Epithelial cell of proximal tubule (primary cell): Measurements from ENCODE around the gene HMGCR. TPM values are rescaled to one million over a fixed set of nuclear protein-coding genes. Genes with fewer than 3 reads are reported as not detected.
"Not testable (repeated sequence)": the region's sequence is repeated elsewhere in the genome, so short reads cannot be mapped to it uniquely, and the experiment has no call there.

Experiments used
- DNase-seq: peaks from one replicate; pipeline ENCODE4 v3.0.0-alpha.2; 2011; ENCODE audit warnings: low read depth
- H3K4me3 ChIP-seq: 2 replicates; pipeline ENCODE4 v1.5.1; 2011; ENCODE audit warnings: low read depth, mild to moderate bottlenecking, low read length
- total RNA-seq: library from RNA; depleted of rRNA; stranded (reverse); fragments of >200 nt; gene quantifications from 2 replicates; pipeline ENCODE4 v1.2.3, GENCODE V29; 2015
- TF ChIP-seq, protein P1 (sequence below): conservative IDR thresholded peaks from 2 replicates; pipeline ENCODE4 v1.5.1; 2012; ENCODE audit warnings: low read depth, mild to moderate bottlenecking, low read length

HMGCR gene
- total RNA-seq, 1 donor from 2014 or later, result 43.9 TPM

DNA sequence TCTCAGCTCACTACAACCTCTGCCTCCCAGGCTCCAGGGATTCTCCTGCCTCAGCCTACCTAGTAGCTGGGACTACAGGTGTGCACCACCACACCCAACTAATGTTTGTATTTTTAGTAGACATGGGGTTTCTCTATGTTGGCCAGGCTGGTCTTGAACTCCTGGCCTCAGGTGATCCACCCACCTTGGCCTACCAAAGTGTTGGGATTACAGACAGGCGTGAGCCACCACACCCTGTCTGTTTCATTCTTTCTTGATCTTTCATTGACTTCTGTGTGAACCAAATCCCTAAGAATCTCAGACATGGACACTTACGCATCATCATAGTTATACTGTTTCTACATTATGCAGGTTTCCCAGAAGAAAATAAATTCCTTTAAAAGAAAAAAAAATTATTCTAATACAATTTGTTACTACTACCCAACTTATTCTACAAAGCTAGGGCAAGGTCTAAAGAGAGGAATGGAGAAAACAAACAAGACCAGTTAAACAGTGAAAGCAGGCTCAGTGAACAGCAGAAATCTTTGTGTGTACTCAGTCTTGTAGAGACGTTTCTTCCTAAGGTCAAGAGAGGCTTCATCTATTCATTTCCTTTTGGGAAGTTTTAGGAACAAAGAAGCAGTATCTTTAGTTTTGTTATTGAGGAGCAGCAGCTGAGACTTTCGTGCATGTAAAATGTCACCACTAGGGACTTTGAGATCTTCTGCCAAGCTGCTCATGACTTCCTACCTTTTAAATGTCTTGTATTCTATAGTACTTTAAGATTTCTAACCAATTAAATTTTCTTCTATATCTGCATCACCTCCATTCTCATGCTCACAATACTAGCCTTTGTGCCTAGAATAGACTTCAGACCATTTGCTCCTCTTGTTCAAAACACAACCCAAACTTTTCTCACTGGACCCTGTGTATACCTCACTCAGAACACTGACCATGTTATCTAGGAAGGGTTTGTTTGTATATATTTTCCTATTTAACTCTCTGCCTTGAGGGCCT, 5.6 kb upstream of the HMGCR start:
- no peak for DNase-seq
- no peak overlapping the region for H3K4me3 ChIP-seq
- TF ChIP-seq, protein P1, sequence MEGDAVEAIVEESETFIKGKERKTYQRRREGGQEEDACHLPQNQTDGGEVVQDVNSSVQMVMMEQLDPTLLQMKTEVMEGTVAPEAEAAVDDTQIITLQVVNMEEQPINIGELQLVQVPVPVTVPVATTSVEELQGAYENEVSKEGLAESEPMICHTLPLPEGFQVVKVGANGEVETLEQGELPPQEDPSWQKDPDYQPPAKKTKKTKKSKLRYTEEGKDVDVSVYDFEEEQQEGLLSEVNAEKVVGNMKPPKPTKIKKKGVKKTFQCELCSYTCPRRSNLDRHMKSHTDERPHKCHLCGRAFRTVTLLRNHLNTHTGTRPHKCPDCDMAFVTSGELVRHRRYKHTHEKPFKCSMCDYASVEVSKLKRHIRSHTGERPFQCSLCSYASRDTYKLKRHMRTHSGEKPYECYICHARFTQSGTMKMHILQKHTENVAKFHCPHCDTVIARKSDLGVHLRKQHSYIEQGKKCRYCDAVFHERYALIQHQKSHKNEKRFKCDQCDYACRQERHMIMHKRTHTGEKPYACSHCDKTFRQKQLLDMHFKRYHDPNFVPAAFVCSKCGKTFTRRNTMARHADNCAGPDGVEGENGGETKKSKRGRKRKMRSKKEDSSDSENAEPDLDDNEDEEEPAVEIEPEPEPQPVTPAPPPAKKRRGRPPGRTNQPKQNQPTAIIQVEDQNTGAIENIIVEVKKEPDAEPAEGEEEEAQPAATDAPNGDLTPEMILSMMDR, result peak; percentile 25

DNA sequence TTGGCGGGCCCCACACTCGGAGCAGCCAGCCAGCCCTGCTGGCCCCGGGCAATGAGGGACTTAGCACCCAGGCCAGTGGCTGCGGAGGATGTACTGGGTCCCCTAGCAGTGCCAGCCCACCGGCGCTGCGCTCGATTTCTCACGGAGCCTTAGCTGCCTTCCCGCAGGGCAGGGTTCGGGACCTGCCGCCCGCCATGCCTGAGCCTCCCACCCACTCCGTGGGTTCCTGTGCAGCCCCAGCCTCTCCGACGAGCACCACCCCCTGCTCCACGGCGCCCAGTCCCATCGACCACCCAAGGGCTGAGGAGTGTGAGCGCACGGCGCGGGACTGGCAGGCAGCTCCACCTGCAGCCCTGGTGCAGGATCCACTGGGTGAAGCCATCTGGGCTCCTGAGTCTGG, 3.3 kb upstream of the HMGCR start:
- not testable (repeated sequence) for H3K4me3 ChIP-seq, DNase-seq

DNA sequence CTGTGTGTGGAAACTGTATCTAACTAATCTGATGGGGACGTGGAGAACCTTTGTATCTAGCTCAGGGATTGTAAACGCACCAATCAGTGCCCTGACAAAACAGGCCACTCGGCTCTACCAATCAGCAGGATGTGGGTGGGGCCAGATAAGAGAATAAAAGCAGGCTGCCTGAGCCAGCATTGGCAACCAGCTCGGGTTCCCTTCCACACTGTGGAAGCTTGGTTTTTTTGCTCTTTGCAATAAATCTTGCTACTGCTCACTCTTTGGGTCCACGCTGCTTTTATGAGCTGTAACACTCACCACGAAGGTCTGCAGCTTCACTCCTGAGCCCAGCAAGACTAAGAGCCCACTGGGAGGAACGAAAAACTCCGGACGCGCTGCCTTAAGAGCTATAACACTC, 2.6 kb upstream of the HMGCR start:
- DNase-seq, H3K4me3 ChIP-seq: not testable (repeated sequence)

DNA sequence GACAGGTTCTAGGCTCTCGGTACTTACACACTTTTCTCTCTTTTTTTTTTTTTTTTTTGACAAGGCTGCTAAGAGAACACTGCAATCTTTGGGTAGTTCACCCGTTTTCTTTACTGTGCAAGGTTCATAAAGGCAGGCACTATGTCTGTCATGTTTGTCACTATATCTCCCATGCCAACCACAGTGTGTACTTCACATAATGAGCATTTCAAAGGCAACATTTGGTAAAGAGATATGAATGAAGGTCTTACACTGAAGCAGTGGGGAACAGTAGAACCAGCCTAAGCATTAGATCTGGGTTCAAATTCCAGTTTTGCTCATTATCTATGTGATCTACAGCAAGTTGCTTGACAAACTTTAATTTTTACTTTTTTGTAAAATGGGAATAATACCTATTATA, 1.5 kb upstream of the HMGCR start:
- TF ChIP-seq, protein P1, result no peak
- DNase-seq, result no peak
- H3K4me3 ChIP-seq, result no peak overlapping the region

DNA sequence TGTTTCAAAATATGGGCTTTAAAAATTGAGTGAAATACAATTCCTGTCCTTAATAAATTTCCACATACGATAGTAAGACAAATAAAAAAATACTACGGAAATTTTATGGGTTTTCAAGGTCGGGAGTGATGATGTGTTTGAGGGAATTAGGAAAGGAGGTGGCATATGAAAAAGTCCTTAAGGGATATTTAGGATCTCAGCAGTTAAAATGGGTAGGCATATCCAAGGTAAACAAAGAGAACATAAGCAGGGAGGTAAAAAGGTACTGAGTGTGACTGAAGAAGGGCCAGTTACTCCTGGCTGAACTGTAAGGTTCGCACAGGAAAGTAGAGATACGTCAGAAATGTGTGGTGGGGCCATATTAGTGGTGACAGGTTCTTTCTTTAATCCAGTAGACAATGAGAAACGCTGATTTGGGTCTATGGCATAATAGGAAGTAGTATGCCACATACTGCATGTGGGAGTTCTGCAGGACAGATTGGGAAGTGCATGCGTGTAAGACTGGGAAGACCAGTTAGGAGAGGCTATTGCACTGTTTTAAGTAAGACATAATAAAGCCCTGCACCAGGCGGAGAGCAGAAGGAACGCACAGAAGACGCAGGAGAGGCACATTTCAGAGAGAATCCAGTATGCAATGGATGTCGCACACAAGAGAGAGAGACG, 937 bp upstream of the HMGCR start:
- TF ChIP-seq, protein P1, result peak; percentile 46
- peak overlapping the region; percentile 93 for H3K4me3 ChIP-seq

DNA sequence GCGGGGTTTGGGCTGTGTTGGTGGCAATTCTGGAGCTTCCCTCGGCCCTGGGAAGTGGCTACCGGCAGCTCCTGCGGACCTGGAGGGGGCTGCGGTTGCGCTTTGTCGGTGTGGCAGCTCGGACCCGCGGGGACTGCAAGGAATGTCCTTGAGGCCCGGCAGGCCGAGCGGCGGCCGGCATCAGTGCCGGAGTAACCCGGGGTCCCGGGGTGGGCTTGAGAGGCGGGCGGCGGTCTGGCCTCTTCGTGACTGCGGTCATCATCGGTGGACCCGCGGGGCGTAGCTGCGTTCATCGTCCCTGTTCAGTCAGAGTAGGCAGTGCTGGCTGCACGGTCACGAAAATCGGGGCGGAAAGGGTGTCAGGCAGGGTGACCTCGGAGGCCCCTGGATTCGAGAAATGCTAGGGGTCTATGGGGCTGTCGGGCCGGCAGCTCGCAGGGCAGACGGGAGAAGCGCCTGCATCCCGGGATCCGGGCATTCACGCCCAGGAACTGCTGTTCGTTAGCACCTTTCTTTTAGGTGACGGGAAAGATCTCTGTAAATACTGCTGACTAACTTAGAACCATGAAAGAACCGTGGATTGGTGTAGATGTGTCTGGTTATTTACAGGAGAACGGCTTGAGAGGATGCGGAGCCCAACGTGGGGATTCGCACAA, 474 bp downstream of the HMGCR start:
- DNase-seq, result no peak
- peak overlapping the region; percentile 93 for H3K4me3 ChIP-seq
- TF ChIP-seq, protein P1, result no peak

More for the DNA sequence above, 937 bp upstream of the HMGCR start:
- DNase-seq, result peak; percentile 65

DNA sequence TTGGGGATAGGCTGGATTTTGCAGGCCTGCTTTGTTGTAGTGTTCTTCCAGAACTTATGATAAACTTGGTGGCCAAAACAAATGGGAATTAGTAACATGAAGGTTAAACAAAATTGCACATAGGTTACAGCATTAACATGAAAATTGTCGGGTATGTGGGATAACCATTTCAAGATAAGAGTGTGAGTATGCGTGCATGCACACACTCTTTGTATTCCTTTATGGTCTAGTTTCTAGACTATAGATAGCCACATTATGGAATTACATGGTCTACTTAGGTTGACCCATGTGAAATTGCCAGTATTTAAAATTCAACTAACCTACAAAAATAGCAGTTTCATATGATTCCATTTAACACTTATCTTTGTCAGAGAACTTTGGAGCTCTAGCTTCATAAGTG, 1.4 kb downstream of the HMGCR start:
- TF ChIP-seq, protein P1, result no peak
- no peak for DNase-seq
- H3K4me3 ChIP-seq, result peak overlapping the region; percentile 93
